GM19035 (cell line): ENCODE measurements around the gene BRSK2.

Source experiments
- ATAC-seq: cut with Tn5 transposase; IDR thresholded peaks from one replicate; pipeline ENCODE4 v1.9.1; 2021; ENCODE audit not compliant: unreplicated experiment

BRSK2 gene

GRCh38 chr11:1461826-1462697 is 72.3 kb downstream of the BRSK2 start:
- ATAC-seq: no peak

DNA sequence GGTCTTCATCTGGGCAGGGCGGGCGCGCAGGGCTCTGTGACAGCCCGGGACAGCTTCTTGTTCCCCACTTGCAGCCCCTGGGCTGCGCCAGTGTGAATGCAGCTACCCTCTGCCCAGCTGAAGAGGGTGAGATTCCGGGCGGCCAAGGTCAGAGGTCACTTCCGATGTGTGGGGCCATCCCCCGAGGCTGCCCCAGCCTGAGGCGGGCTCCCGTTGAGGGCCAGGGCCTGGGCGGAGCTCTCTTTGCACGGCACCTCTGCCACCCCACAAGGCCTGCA is 72.9 kb downstream of the BRSK2 start:
- ATAC-seq: no peak

GRCh38 chr11:1463056-1463455 is 73.3 kb downstream of the BRSK2 start:
- ATAC-seq: no peak

DNA sequence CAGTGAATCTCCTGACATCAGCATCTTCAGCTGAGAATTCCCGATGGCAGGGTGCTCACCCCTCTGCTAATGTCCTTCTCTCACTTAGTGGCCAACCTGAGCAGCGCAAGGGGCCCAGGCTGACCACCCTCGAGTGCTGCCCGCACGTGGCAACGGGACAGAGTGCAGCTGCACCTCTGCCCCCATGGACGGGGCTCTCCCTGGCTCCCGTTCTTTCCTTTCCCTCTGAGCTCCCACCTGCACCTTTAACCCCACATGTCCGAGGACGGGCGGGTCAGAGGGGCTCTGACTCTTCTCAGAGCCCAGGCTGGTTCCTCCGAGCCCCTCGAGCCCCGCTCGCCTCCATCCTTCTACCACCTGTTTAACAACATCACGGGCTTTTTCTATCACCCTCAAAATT is 77.0 kb downstream of the BRSK2 start:
- ATAC-seq: no peak

- ATAC-seq: no peak
Measured at GRCh38 chr11:1467270-1467669, 77.5 kb downstream of the BRSK2 start.

DNA sequence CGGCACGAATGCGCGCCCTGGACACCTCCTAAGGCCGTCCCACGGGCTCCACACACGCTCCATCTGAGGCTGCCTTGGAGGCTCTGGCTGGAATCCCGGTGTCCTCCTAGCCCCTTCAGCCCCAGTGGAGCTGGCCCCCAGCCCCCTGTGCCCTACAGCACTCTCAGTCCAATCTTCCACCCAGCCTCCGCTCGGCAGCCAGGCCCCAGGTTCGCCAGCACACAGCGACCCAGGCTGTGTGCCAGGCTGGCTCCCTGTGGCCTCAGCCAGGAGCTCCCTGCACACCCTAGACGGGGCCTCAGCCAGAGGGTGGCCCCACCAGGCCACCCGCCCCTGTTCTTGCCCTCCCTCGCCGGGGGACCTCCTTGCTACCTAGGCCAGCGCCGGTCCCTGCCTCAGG is 78.3 kb downstream of the BRSK2 start:
- no peak for ATAC-seq

- no peak for ATAC-seq
Measured at GRCh38 chr11:1468473-1469066, 78.8 kb downstream of the BRSK2 start.

DNA sequence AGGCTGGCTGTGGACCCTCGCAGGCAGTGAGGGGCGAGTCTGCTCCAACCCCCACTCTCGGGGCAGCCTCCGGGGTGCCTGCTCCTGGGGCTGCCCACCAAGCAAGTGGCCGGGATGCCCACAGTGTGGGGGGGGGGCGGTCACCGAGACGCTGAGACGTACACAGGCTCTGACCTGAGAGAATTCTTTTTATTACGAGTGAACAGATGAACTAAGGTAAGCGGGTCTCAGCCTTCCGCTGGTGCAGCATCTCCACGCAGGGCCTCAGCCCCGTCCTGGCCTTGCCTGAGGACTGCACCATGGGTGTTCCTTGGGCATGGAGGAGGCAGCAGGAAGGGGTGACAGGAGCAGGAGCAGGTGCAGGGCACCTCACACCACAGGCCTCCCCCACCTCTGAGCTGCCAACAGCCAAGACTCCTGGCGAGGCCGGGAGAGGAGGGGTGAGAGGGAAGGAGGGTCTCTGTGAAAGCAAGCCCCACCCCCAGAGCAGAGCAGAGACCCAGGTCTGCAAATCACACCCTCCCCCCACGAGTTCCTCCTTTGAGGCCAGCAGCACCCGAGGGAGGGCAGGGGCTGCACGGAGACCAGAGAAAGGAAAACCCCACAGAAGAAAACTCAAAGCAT is 79.7 kb downstream of the BRSK2 start:
- no peak for ATAC-seq

GRCh38 chr11:1469911-1470680 is 80.4 kb downstream of the BRSK2 start:
- no peak for ATAC-seq

- ATAC-seq: no peak
Measured at GRCh38 chr11:1470681-1471611, 81.2 kb downstream of the BRSK2 start.

- ATAC-seq: no peak
Measured at GRCh38 chr11:1471736-1472135, 82.0 kb downstream of the BRSK2 start.

DNA sequence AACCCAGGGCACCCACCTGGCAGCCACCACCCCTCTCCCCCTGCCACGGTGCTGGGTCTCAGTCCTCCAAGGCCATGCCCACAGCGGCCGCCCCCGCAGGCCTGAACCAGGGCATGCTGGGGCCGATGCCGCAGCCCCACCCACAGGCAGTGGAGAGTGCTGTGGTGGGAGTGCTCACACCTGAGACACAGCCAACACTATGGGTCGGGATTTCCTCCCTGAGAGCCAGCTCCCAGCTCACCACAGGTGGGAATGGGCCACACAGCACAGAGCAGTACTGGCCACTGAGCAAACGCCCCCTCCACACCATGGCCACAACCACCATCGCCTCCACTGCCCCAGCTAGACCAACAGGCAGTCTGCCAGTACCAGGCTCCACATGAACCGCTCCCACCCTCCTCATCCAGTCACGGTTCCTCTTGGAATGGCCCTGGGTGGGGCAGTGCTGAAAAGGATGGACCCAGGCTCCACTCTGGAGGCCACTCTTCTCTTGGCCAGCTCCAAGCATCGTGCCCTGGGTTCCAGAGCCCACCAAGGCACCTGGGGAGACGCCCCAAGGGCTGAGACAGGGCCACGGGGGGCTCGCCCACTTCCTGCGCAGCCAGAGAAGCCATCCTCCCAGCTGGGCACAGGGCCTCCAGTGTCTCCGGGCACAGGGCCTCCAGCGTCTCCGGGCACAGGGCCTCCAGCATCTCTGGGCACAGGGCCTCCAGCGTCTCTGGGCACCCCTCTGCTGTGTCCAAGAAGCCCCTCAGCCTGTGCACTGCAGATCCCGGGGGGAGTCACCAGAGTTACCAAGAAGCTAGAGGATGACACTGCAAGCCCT is 82.7 kb downstream of the BRSK2 start:
- ATAC-seq: no peak

DNA sequence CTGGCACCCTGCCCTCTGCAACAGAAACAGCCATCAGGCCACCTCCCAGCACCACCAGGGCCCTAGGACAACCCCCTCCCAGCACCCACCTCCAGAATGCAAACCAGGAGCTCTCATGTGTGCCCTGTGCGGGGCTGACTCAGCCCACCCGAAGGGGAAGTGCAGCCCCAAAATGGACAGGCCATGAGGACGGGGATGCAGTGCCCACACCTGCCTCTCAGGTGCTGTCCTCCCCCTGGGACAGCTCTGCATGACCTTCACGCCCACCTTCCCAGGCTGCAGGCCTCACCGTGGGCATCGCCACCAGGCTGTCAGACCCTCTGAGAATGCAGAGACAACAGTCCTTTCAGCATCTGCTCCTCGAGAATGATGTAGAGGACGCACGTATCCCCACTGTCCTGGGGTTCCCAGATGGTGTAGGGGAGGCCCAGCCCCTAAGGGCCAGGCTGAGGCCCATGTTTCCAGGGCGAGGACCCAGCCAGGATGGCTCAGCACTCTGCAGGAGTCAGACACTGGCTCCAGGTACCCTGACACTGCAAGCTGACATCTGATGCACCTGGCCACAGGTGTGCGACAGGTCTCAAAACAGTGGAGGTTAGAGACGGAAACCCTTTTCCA is 83.4 kb downstream of the BRSK2 start:
- no peak for ATAC-seq

DNA sequence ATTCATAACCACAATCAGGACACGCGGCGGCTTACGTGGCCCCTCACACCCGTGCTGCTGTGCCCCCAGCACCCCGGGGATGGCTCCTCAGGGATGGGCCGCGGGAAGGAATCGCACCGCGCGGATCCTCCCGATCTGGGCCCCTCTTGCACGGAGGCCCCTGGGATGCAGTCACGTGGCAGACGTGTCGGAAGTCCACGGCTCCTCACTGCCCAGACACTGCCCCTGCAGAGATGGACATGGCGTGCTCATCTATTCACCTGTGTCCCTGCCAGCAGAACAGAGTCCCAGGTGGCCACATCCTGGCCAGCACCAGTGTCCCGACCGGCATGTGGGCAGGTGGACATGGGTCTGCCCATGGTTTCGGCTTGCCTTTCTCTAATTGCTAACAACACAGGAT is 84.1 kb downstream of the BRSK2 start:
- ATAC-seq: no peak

DNA sequence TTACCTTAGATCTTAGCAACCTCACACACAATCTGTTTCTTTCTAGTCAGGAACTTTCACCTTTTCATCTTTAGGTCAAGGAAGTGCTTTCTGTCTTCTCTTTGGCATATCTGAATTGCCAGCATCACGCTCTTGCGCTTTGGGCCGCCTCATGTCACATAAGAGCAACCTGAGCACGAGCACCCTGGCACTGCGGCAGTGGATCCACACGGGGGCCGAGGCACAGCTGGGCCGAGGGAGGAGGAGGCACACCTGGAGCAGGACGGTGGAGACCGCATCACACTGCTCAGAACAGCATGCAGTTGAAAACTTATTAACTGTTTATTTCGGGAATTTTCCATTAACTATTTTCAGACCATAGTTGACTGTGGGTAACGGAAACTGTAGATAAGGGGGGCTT is 86.1 kb downstream of the BRSK2 start:
- ATAC-seq: no peak

- ATAC-seq: no peak
Measured at GRCh38 chr11:1476940-1477736, 87.4 kb downstream of the BRSK2 start.

GRCh38 chr11:1478011-1478410 is 88.3 kb downstream of the BRSK2 start:
- ATAC-seq: no peak

GRCh38 chr11:1478544-1478943 is 88.8 kb downstream of the BRSK2 start:
- no peak for ATAC-seq
